IMR-90 (cell line): ENCODE results near the gene SLC23A1. TPM values are rescaled to one million over a fixed set of nuclear protein-coding genes. Genes with fewer than 3 reads are reported as not detected.

Experiments used
- ATAC-seq: fragments of 200-7000 bp; cut with Tn5 transposase; 2 replicates; pipeline ENCODE4 v1.9.1; 2020; ENCODE audit warnings: low read depth, mild to moderate bottlenecking, moderate library complexity
- BruUV-seq: library from RNA; stranded (reverse); fragments of 400-500 nt; replicated peaks from 2 replicates; lab custom pipeline; 2021; lab: Mats Ljungman, UMichigan
- CTCF ChIA-PET: fragments of 300-600 bp; formaldehyde crosslinking; extraction: SDS; loops from one replicate; lab custom pipeline; 2021; ENCODE audit warnings: antibody characterized with exemption; lab: Yijun Ruan, JAX
- POLR2A ChIA-PET: fragments of 300-600 bp; sonication (Branson Sonifier 250); formaldehyde crosslinking; loops from one replicate; lab custom pipeline; 2022; ENCODE audit warnings: antibody characterized with exemption; ENCODE audit not compliant: unreplicated experiment; lab: Charles Lee
- DNase-seq: peaks from one replicate; pipeline ENCODE4 v3.0.0; 2013
- H2AFZ ChIP-seq: replicated peaks from 2 replicates; pipeline ENCODE3; 2013; ENCODE audit warnings: low read length, mild to moderate bottlenecking; ENCODE audit not compliant: poor library complexity
- H2AK5ac ChIP-seq: 2 replicates; pipeline ENCODE4 v1.6.1; 2013; ENCODE audit warnings: low read depth, low read length, inconsistent platforms
- H2AK9ac ChIP-seq: replicated peaks from 2 replicates; pipeline ENCODE3; 2013; ENCODE audit warnings: mild to moderate bottlenecking, low read depth, low read length, moderate library complexity; ENCODE audit not compliant: poor library complexity
- H2BK120ac ChIP-seq: 2 replicates; pipeline ENCODE4 v1.6.1; 2013; ENCODE audit warnings: low read depth, low read length, inconsistent platforms
- H2BK15ac ChIP-seq: 3 replicates; pipeline ENCODE4 v1.6.1; 2013; ENCODE audit warnings: low read depth, low read length, inconsistent platforms
- H2BK20ac ChIP-seq: 2 replicates; pipeline ENCODE4 v1.6.1; 2013; ENCODE audit warnings: low read depth, mild to moderate bottlenecking, inconsistent platforms, low read length, moderate library complexity
- H2BK5ac ChIP-seq: 2 replicates; pipeline ENCODE4 v1.6.1; 2013; ENCODE audit warnings: mild to moderate bottlenecking, low read depth, low read length, inconsistent platforms; ENCODE audit not compliant: poor library complexity, severe bottlenecking
- H3K14ac ChIP-seq: replicated peaks from 2 replicates; pipeline ENCODE4 v1.6.1; 2013; ENCODE audit warnings: low read depth, low read length, inconsistent platforms
- H3K18ac ChIP-seq: 2 replicates; pipeline ENCODE4 v1.6.1; 2013; ENCODE audit warnings: low read depth, low read length, control low read depth
- H3K23ac ChIP-seq: 2 replicates; pipeline ENCODE4 v1.6.1; 2013; ENCODE audit warnings: low read depth, low read length, inconsistent platforms
- H3K27ac ChIP-seq: 2 replicates; pipeline ENCODE4 v1.5.1; 2013; ENCODE audit warnings: mild to moderate bottlenecking, control low read depth, low read length; ENCODE audit not compliant: insufficient read depth
- H3K27me3 ChIP-seq: 2 replicates; pipeline ENCODE4 v1.6.1; 2013; ENCODE audit warnings: low read length; ENCODE audit not compliant: control insufficient read depth, insufficient read depth
- H3K36me3 ChIP-seq: 2 replicates; pipeline ENCODE4 v1.6.1; 2013; ENCODE audit warnings: low read length, mixed read lengths; ENCODE audit not compliant: control insufficient read depth, insufficient read depth
- H3K4ac ChIP-seq: 2 replicates; pipeline ENCODE4 v1.6.1; 2013; ENCODE audit warnings: low read depth, low read length, inconsistent platforms
- H3K4me1 ChIP-seq: 2 replicates; pipeline ENCODE4 v1.6.1; 2013; ENCODE audit warnings: low read length, mixed read lengths; ENCODE audit not compliant: control insufficient read depth, insufficient read depth
- H3K4me2 ChIP-seq: 2 replicates; pipeline ENCODE4 v1.6.1; 2013; ENCODE audit warnings: low read depth, mild to moderate bottlenecking, control low read depth, low read length, moderate library complexity
- H3K4me3 ChIP-seq: 2 replicates; pipeline ENCODE4 v1.5.1; 2013; ENCODE audit warnings: low read depth, mild to moderate bottlenecking, control low read depth, low read length, moderate library complexity; ENCODE audit not compliant: insufficient read depth
- H3K56ac ChIP-seq: 2 replicates; pipeline ENCODE4 v1.6.1; 2013; ENCODE audit warnings: low read length, inconsistent platforms; ENCODE audit not compliant: insufficient read depth; ENCODE audit errors: extremely low read depth
- H3K79me1 ChIP-seq, 2 experiments: 2 replicates each; pipeline ENCODE4 v1.6.1; 2013; ENCODE audit warnings: low read length in 2 of 2, inconsistent platforms in 1 of 2, low read depth in 1 of 2
- H3K9ac ChIP-seq: 2 replicates; pipeline ENCODE4 v1.6.1; 2013; ENCODE audit warnings: low read depth, low read length, control low read depth
- H3K9me1 ChIP-seq: 2 replicates; pipeline ENCODE4 v1.6.1; 2013; ENCODE audit warnings: low read length, inconsistent platforms; ENCODE audit not compliant: insufficient read depth
- H3K9me3 ChIP-seq: 2 replicates; pipeline ENCODE4 v1.6.1; 2013; ENCODE audit warnings: low read length; ENCODE audit not compliant: control insufficient read depth, insufficient read depth
- H4K20me1 ChIP-seq: 2 replicates; pipeline ENCODE4 v1.6.1; 2013; ENCODE audit warnings: low read length, inconsistent platforms; ENCODE audit not compliant: insufficient read depth
- H4K5ac ChIP-seq: 2 replicates; pipeline ENCODE4 v1.6.1; 2013; ENCODE audit warnings: mild to moderate bottlenecking, low read depth, low read length, control low read depth
- H4K8ac ChIP-seq, 2 experiments: 2 replicates each; pipeline ENCODE4 v1.6.1; 2013; ENCODE audit warnings: low read depth in 2 of 2, low read length in 2 of 2, control low read depth in 1 of 2, inconsistent platforms in 1 of 2
- H4K91ac ChIP-seq: 2 replicates; pipeline ENCODE4 v1.6.1; 2013; ENCODE audit warnings: low read depth, low read length, inconsistent platforms; ENCODE audit not compliant: insufficient read depth
- CEBPB ChIP-seq: IDR thresholded peaks from 2 replicates; pipeline ENCODE4 v1.6.1; 2012; ENCODE audit warnings: low read depth, low read length, improper control_type of control experiment
- RCOR1 ChIP-seq: IDR thresholded peaks from 2 replicates; pipeline ENCODE4 v1.6.1; 2012; ENCODE audit warnings: mild to moderate bottlenecking, low read length, improper control_type of control experiment; ENCODE audit not compliant: insufficient replicate concordance
- USF2 ChIP-seq: fragments of 150-350 bp; IDR thresholded peaks from 2 replicates; pipeline ENCODE4 v1.6.1; 2017; ENCODE audit warnings: mild to moderate bottlenecking, antibody characterized with exemption, low read length, low read depth
- WGBS, 2 experiments: methylation state at CpG; one replicate each; pipeline versions ENCODE4 v1.1.5 to v1.1.7; 2013; ENCODE audit warnings: missing lambda C conversion rate in 2 of 2; ENCODE audit not compliant: insufficient read length in 1 of 2; ENCODE audit errors: extremely low coverage in 2 of 2; 5-methylcytosine and 5-hydroxymethylcytosine counted together
- dilution Hi-C: fragments of 300-500 bp; cut with HindIII; formaldehyde crosslinking; loops from one replicate; pipeline ENCODE4 v1.14.3; 2018; ENCODE audit warnings: low sequenced_read_pairs; ENCODE audit not compliant: unreplicated experiment
- in situ Hi-C: fragments of 300-500 bp; cut with MboI; formaldehyde crosslinking; loops from 3 replicates; pipeline ENCODE4 v1.14.3; 2019; ENCODE audit warnings: low sequenced_read_pairs, inconsistent platforms, mixed read lengths
- intact Hi-C: fragments of 100-400 bp; cut with micrococcal nuclease; formaldehyde crosslinking; loops from 2 replicates; pipeline ENCODE4 v1.10.0; 2022
- polyA plus RNA-seq, 3 experiments: library from polyadenylated mRNA; depleted of rRNA; stranded (reverse); fragments of >200 nt; gene quantifications; 2 replicates each; pipeline ENCODE4 v1.2.3, GENCODE V29; 2012; ENCODE audit warnings: low replicate concordance in 1 of 3
- total RNA-seq: library from RNA; depleted of rRNA; stranded (reverse); fragments of >200 nt; gene quantifications from 2 replicates; pipeline ENCODE4 v1.2.3, GENCODE V29; 2012

Gene SLC23A1
- total and polyA plus RNA-seq, 2 of the 4 experiments (the other 2 are of a cell fraction), result not detected

DNA sequence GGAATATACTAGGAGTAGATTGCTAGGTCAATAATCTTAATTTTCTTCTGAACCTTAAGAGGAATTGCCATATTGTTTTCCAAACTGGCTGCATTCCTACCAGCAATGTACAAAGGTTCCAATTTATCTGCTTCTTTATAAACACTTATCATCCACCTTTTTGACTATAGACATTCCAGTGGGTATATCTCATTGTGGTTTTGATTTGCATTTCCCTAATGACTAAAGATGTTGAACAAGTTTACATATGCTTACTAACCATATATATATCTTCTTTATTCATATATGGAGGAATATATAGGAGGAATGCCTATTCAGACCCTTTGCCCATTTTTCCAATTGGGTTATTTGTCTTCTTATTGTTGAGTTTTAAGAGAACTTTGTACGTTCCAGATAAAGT lies 48.6 kb upstream of the SLC23A1 start:
- ATAC-seq (no peak), DNase-seq (peak; percentile 28)
- Histone ChIP-seq H3K9me1 (0 out of 2 replicates have a peak, but pooled peaks cover 1% of the 10 kb centered on the region), H3K56ac (no peak overlapping the region), H3K79me1 (no peaks in the 10 kb centered on the region; a peak in 1 of 4 replicates), H4K91ac (no peak overlapping the region), H2AK9ac (no peak overlapping the region), H3K23ac (no peak overlapping the region), H3K18ac (no peak overlapping the region), H4K5ac (no peak overlapping the region), H3K27ac (no peak overlapping the region), H2BK5ac (no peak overlapping the region), H2BK15ac (no peak overlapping the region), H2AFZ (no peak overlapping the region), H3K4me3 (no peak overlapping the region), H3K14ac (no peak overlapping the region), H2AK5ac (no peak overlapping the region), H3K4me2 (no peak overlapping the region), H2BK120ac (no peak overlapping the region), H4K20me1 (no peaks in the 10 kb centered on the region), H4K8ac (no peak overlapping the region), H3K36me3 (peaks cover 10% of the 10 kb centered on the region), H3K27me3 (no peaks in the 10 kb centered on the region), H3K9ac (no peak overlapping the region), H3K9me3 (no peaks in the 10 kb centered on the region), H3K4me1 (no peaks in the 10 kb centered on the region), H2BK20ac (no peak overlapping the region), H3K4ac (no peak overlapping the region)
- dilution Hi-C loops (no loop called here), in situ Hi-C loops (no loop called here), intact Hi-C loops (no loop called here)
- POLR2A ChIA-PET, result no interaction called here
- no TSS peak for BruUV-seq
- CTCF ChIA-PET, result no interaction called here
- WGBS, 2 experiments, result no CpG with 5 or more reads among the region's 1 CpG
- TF ChIP-seq RCOR1, result no peak
- no peak for TF ChIP-seq USF2
- TF ChIP-seq CEBPB, result no peak
